Body of pancreas (tissue), 4 donors: ENCODE data around the gene MRPS14. TPM values are rescaled to one million over a fixed set of nuclear protein-coding genes. Genes with fewer than 3 reads are reported as not detected.
"Not testable (repeated sequence)": the region's sequence is repeated elsewhere in the genome, so short reads cannot be mapped to it uniquely, and the experiment has no call there.

Experiments
- ATAC-seq: fragments of 150-250 bp; one replicate; pipeline ENCODE4 v1.9.1; 2016
- DNase-seq, 4 donors: peaks; one replicate each; pipeline ENCODE4 v3.0.0-alpha.2; 2019
- H3K27ac ChIP-seq, 4 donors: fragments of 200-600 bp; sonication (generic); 1 replicate in 3 of 4; 2 replicates in 1 of 4; pipeline versions ENCODE4 v1.5.1 to v1.6.1; 2016 to 2019; ENCODE audit warnings: mild to moderate bottlenecking in 1 of 4, mixed read lengths in 1 of 4, moderate library complexity in 1 of 4
- H3K27me3 ChIP-seq, 2 donors: fragments of 200-600 bp; sonication (generic); one replicate each; pipeline ENCODE4 v1.6.0; 2016; ENCODE audit warnings: mild to moderate bottlenecking in 1 of 2
- H3K36me3 ChIP-seq, 2 donors: fragments of 200-600 bp; sonication (generic); replicated peaks in 1 of 2; 2 replicates each; pipeline ENCODE4 v1.5.1; 2016; ENCODE audit warnings: low read depth in 2 of 2; ENCODE audit not compliant: insufficient read depth in 1 of 2
- H3K4me1 ChIP-seq: fragments of 200-600 bp; sonication (generic); one replicate; pipeline ENCODE4 v1.6.0; 2016
- H3K4me3 ChIP-seq, 2 donors: fragments of 200-600 bp; sonication (generic); 1 replicate in 1 of 2; 2 replicates in 1 of 2; pipeline ENCODE4 v1.5.1; 2016 to 2019
- H3K9me3 ChIP-seq, 3 donors: fragments of 200-600 bp; sonication (generic); 1 replicate in 2 of 3; 2 replicates in 1 of 3; pipeline ENCODE4 v1.5.1; 2016
- POLR2A ChIP-seq, 3 donors: fragments of 450-650 bp; IDR thresholded peaks; one replicate each; pipeline ENCODE4 v1.6.1; 2016; ENCODE audit warnings: antibody characterized with exemption in 3 of 3, mild to moderate bottlenecking in 2 of 3
- WGBS, 2 donors: methylation state at CpG; one replicate each; pipeline ENCODE4 v1.1.5; 2017; 5-methylcytosine and 5-hydroxymethylcytosine counted together
- intact Hi-C: fragments of 100-400 bp; cut with DNase I; formaldehyde crosslinking; loops from one replicate; pipeline ENCODE4 v1.15.1; 2023
- total RNA-seq, 2 donors: library from RNA; depleted of rRNA; stranded (reverse); fragments of >200 nt; gene quantifications; one replicate each; pipeline ENCODE4 v1.1.0, GENCODE V29; 2016
- TF ChIP-seq, protein P1 (sequence below), 7 experiments: fragments of 450-650 bp in 4 of 7; fragments of 200-600 bp in 3 of 7; sonication (generic) in 3 of 7; IDR thresholded peaks; one replicate each; pipeline ENCODE4 v1.5.1; 2016 to 2019; ENCODE audit warnings: antibody characterized with exemption in 7 of 7

MRPS14 gene
- total RNA-seq, 2 donors from 2014 or later: 10.9 to 15.6 TPM

DNA sequence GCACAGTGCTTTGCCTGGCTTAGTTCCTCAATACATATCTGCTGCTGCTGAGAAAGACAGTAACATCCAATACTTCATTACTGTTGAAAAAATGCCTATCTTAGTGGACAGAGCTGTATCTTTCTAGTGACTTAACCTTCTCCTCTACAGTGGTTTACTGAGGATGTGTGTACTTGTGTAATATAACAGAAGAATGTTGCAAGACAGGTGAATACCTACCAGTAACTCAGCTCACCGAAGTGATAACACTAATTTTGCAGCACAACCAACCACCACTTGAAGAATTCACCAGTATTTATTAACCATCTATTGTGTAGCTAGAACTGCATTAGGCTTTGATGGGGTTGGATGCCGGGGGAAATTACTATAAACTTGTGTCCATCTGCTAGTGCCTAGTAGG is 27.8 kb upstream of the MRPS14 start:
- WGBS, 2 donors: 71 to 77% methylated on average over 2 of the region's 2 CpGs
- TF ChIP-seq POLR2A (IDR thresholded peaks at IDR 0.05): no peak
- TF ChIP-seq, protein P1, sequence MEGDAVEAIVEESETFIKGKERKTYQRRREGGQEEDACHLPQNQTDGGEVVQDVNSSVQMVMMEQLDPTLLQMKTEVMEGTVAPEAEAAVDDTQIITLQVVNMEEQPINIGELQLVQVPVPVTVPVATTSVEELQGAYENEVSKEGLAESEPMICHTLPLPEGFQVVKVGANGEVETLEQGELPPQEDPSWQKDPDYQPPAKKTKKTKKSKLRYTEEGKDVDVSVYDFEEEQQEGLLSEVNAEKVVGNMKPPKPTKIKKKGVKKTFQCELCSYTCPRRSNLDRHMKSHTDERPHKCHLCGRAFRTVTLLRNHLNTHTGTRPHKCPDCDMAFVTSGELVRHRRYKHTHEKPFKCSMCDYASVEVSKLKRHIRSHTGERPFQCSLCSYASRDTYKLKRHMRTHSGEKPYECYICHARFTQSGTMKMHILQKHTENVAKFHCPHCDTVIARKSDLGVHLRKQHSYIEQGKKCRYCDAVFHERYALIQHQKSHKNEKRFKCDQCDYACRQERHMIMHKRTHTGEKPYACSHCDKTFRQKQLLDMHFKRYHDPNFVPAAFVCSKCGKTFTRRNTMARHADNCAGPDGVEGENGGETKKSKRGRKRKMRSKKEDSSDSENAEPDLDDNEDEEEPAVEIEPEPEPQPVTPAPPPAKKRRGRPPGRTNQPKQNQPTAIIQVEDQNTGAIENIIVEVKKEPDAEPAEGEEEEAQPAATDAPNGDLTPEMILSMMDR (IDR thresholded peaks at IDR 0.05): no peak
- Histone ChIP-seq H3K4me3 (no peak overlapping the region), H3K27me3 (no peaks in the 10 kb centered on the region), H3K27ac (no peak overlapping the region), H3K4me1 (no peaks in the 10 kb centered on the region), H3K9me3 (no peaks in the 10 kb centered on the region), H3K36me3 (no peaks in the 10 kb centered on the region)
- intact Hi-C loops: no loop called here
- DNase-seq (no peak), ATAC-seq (no peak)

- intact Hi-C loops: no loop called here
- WGBS, 2 donors: 92 to 97% methylated on average over 30 to 31 of the region's 32 CpGs
- TF ChIP-seq POLR2A (IDR thresholded peaks at IDR 0.05): no peak
- TF ChIP-seq, protein P1 (IDR thresholded peaks at IDR 0.05): no peak
- ATAC-seq (no peak), DNase-seq (no peak)
- no peaks in the 10 kb centered on the region for H3K27me3 ChIP-seq
- no peaks in the 10 kb centered on the region for H3K9me3 ChIP-seq
- no peak overlapping the region for H3K4me3 ChIP-seq
- H3K36me3 ChIP-seq: no peaks in the 10 kb centered on the region
- H3K27ac ChIP-seq: no peak overlapping the region
- no peaks in the 10 kb centered on the region for H3K4me1 ChIP-seq
These were observed 22.3 kb upstream of the MRPS14 start for GRCh38 chr1:175045519-175045918.

DNA sequence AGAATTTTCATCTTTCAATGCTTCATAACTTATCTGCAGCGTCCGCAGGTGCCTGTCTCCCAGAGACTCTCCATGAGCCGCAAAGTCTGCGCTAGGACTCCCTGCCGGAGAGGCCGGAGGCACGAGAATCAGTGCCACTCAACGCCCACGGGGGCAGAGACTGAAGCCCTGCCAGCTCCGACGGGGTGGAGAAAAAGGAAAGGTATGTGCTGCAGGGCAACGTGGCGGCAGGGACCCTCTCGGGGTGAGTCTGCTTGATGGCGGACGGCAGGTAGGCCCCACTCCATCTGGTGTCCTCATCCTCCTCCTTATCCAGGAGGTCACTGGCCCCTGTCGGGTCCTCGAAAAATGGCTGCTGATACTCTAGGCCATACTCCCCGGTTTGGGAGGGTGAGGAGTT is 21.9 kb upstream of the MRPS14 start:
- Histone ChIP-seq H3K4me1 (no peaks in the 10 kb centered on the region), H3K27me3 (no peaks in the 10 kb centered on the region), H3K4me3 (no peak overlapping the region), H3K27ac (no peak overlapping the region), H3K36me3 (no peaks in the 10 kb centered on the region), H3K9me3 (no peaks in the 10 kb centered on the region)
- ATAC-seq (no peak), DNase-seq (no peak)
- intact Hi-C loops: no loop called here
- 83 to 91% methylated on average over 19 of the region's 19 CpGs for WGBS, 2 donors
- no peak for TF ChIP-seq POLR2A (IDR thresholded peaks at IDR 0.05)

- ATAC-seq, intact Hi-C loops, H3K4me3 ChIP-seq, H3K27ac ChIP-seq, H3K36me3 ChIP-seq, H3K4me1 ChIP-seq, H3K27me3 ChIP-seq, DNase-seq, H3K9me3 ChIP-seq: not testable (repeated sequence)
- WGBS, 2 donors: 72 to 82% methylated on average over 17 to 18 of the region's 18 CpGs
These were observed 21.4 kb upstream of the MRPS14 start for GRCh38 chr1:175044591-175044990.

GRCh38 chr1:175043824-175044223 is 20.6 kb upstream of the MRPS14 start:
- Histone ChIP-seq H3K4me1 (no peaks in the 10 kb centered on the region), H3K4me3 (no peak overlapping the region), H3K9me3 (no peaks in the 10 kb centered on the region), H3K27ac (no peak overlapping the region), H3K36me3 (no peaks in the 10 kb centered on the region), H3K27me3 (no peaks in the 10 kb centered on the region)
- DNase-seq: no peak
- TF ChIP-seq, protein P1 (IDR thresholded peaks at IDR 0.05): no peak
- TF ChIP-seq POLR2A (IDR thresholded peaks at IDR 0.05): no peak
- 31 to 46% methylated on average over 19 of the region's 19 CpGs for WGBS, 2 donors
- intact Hi-C loops: no loop called here
- no peak for ATAC-seq

GRCh38 chr1:175042650-175043049 is 19.4 kb upstream of the MRPS14 start:
- no peaks in the 10 kb centered on the region for H3K9me3 ChIP-seq
- H3K4me3 ChIP-seq: no peak overlapping the region
- ATAC-seq: no peak
- H3K27ac ChIP-seq: no peak overlapping the region
- WGBS, 2 donors: 46 to 52% methylated on average over 3 of the region's 3 CpGs
- no peaks in the 10 kb centered on the region for H3K36me3 ChIP-seq
- TF ChIP-seq POLR2A (IDR thresholded peaks at IDR 0.05): no peak
- TF ChIP-seq, protein P1 (IDR thresholded peaks at IDR 0.05): no peak
- intact Hi-C loops: no loop called here
- no peak for DNase-seq
- no peaks in the 10 kb centered on the region for H3K27me3 ChIP-seq
- H3K4me1 ChIP-seq: no peaks in the 10 kb centered on the region
